ENCODE results near the gene ACSM2B.
"Not testable (repeated sequence)": the region's sequence is repeated elsewhere in the genome, so short reads cannot be mapped to it uniquely, and the experiment has no call there.

Gene ACSM2B

DNA sequence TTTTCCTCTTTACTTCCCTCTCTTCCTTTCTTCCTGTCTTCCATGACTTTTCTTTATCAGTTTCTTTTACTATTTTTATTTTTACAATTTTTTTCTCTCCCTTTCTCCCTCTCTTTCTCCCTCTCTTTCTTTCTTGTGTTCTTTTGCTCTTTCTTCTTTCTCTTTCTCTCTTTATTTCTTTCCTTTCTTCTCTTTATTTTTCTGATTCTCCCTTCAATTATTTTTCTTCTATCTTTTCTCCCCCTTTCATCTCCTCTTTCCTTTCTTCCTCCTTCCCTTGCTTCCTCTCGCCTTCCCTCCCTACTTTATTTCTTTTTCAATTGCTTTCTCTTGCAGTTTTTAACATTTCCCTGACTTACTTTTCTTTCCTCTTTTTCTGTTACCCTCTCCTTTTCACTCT is 39.5 kb downstream of the ACSM2B start:
- not testable (repeated sequence) for DNase-seq (ENCODE audit: low read depth in 3 of 3)

DNA sequence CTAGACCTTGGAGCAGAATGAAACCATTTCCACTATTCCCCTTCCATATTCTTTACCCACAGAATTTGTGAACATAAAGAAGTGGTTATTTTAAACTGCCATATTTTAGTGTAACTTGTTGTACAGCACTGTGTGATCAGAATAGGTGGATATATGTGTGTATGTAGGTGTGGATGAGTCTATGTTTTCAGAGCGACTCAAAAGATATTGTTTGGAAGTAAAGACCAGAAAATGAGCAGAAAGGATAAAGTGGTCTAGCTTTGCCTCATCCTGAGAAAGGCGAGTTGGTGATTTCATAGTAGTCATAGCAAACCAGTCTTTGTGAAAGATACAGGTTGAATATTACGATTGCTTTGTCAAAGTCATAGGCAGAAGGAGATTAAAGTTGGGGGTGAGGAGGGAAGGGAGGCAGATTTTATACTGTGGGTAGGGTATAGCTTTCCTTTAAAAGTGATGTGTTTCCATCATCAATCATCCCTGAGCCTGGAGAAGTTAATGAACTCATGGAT is 43.8 kb downstream of the ACSM2B start:
- not testable (repeated sequence) for DNase-seq (ENCODE audit: low read depth in 3 of 3)

- not testable (repeated sequence) for DNase-seq (ENCODE audit: low read depth in 3 of 3)
These were observed 44.4 kb downstream of the ACSM2B start for GRCh38 chr16:20531795-20532194.

- no peak for DNase-seq (ENCODE audit: low read depth in 3 of 3)
These were observed 56.1 kb downstream of the ACSM2B start for GRCh38 chr16:20520103-20520502.

DNA sequence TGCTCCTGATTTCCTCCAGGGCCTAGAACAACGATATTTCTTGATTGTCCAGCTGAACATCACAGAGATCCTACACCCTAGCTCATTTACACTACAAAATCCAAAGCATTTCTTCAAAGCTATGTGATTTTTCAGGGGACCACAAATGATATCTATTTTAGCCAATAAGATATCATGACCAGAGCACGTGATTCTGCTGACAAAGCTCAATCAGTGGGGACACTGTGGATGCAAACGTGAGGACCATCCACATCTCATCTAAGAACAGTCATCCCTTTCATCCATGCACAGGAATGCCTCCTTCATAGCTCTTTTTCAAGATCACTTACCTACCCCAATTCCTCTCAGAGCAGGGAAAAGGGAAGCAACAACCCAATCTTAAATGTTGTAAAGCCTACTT is 56.9 kb downstream of the ACSM2B start:
- no peak for DNase-seq (ENCODE audit: low read depth in 3 of 3)

DNA sequence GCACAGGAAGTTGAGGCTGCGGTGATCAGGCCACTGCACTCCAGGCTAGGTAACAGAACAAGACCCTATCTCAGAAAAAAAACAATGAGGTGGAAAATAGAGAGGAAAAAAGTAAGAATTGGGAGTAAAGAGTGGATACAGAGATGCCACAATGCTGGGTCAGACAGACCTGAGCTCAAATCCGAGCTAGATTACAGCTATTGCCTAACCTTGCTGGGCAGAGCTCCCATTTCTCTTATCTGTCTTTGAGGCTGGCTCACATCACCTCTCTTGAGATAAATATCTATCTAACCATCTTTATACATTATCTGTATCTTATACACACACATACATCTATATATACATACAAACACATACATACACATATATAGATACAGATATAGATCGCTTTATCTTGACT is 59.0 kb downstream of the ACSM2B start:
- no peak for DNase-seq (ENCODE audit: low read depth in 3 of 3)

GRCh38 chr16:20515688-20516090 is 60.5 kb downstream of the ACSM2B start:
- no peak for DNase-seq (ENCODE audit: low read depth in 3 of 3)

DNA sequence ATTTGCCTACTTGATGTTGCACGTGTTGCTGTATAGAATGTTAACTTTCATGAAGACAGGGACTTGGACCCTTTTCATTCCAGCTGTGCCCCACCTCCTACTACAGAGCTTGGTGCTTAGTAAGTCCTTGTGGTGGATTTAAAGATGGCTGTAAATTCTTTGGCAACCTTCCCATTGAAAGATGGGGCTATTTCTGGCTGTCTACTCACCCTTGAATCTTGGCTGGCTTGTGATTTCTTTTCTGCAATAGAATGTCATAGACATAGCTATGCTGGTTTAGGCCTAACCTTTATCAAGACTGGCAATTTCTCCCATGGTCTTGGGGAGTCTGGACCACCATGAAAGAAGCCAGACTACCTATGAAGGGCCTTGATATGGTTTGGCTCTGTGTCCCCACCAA is 65.8 kb downstream of the ACSM2B start:
- DNase-seq (ENCODE audit: low read depth in 3 of 3): no peak

DNA sequence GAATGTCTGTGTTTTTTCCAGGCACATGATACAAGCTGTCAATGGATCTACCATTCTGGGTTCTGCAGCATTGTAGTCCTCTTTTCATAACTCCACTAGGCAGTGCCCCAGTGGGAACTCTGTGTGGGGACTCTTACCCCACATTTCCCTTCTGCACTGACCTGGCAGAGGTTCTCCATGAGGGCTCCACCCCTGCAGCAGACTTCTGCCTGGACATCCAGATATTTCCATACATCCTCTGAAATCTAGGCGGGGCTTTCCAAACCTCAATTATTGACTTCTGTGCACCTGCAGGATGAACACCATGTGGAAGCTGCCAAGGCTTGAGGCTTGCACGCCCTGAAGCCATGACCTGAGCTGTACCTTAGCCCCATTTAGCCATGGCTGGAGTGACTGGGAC is 68.9 kb downstream of the ACSM2B start:
- no peak for DNase-seq (ENCODE audit: low read depth in 3 of 3)

- DNase-seq (ENCODE audit: low read depth in 3 of 3): no peak
These were observed 71.7 kb downstream of the ACSM2B start for GRCh38 chr16:20504418-20504817.

GRCh38 chr16:20491448-20491847 is 84.7 kb downstream of the ACSM2B start:
- not testable (repeated sequence) for DNase-seq (ENCODE audit: low read depth in 3 of 3)

- not testable (repeated sequence) for DNase-seq (ENCODE audit: low read depth in 3 of 3)
These were observed 85.2 kb downstream of the ACSM2B start for GRCh38 chr16:20490994-20491393.
